Smooth muscle cell (in vitro differentiated cells): ENCODE data around the gene NUAK2. TPM values are rescaled to one million over a fixed set of nuclear protein-coding genes. Genes with fewer than 3 reads are reported as not detected.

ENCODE experiments used
- DNase-seq: peaks from one replicate; lab custom pipeline; 2025; ENCODE audit not compliant: unreplicated experiment; lab: John Stamatoyannopoulos, UW
- H2AFZ ChIP-seq: fragments of 200-600 bp; sonication (generic); 2 replicates; pipeline ENCODE4 v1.6.0; 2016; ENCODE audit warnings: antibody characterized with exemption, low read depth, mild to moderate bottlenecking
- H3F3A ChIP-seq: fragments of 200-600 bp; sonication (generic); 2 replicates; pipeline ENCODE4 v1.6.0; 2017; ENCODE audit warnings: antibody characterized with exemption, low read depth
- H3K27ac ChIP-seq: fragments of 200-600 bp; sonication (generic); 2 replicates; pipeline ENCODE4 v1.5.1; 2016; ENCODE audit warnings: low read depth, mild to moderate bottlenecking
- H3K27me3 ChIP-seq: fragments of 200-600 bp; sonication (generic); 2 replicates; pipeline ENCODE4 v1.6.1; 2016; ENCODE audit warnings: low read depth, mild to moderate bottlenecking
- H3K36me3 ChIP-seq: fragments of 200-600 bp; sonication (generic); 2 replicates; pipeline ENCODE4 v1.5.1; 2016; ENCODE audit warnings: low read depth
- H3K4me1 ChIP-seq: fragments of 200-600 bp; sonication (generic); 2 replicates; pipeline ENCODE4 v1.5.1; 2016; ENCODE audit warnings: low read depth
- H3K4me2 ChIP-seq: fragments of 200-600 bp; sonication (generic); 2 replicates; pipeline ENCODE4 v1.6.0; 2016; ENCODE audit warnings: mild to moderate bottlenecking
- H3K4me3 ChIP-seq: fragments of 200-600 bp; sonication (generic); 2 replicates; pipeline ENCODE4 v1.5.1; 2016; ENCODE audit warnings: mild to moderate bottlenecking
- H3K79me2 ChIP-seq: fragments of 200-600 bp; sonication (generic); 2 replicates; pipeline ENCODE4 v1.6.0; 2016; ENCODE audit warnings: low read depth, mild to moderate bottlenecking
- H3K9ac ChIP-seq: fragments of 200-600 bp; sonication (generic); 2 replicates; pipeline ENCODE4 v1.6.0; 2016; ENCODE audit warnings: low read depth
- H3K9me3 ChIP-seq: fragments of 200-600 bp; sonication (generic); replicated peaks from 2 replicates; pipeline ENCODE4 v1.5.1; 2016; ENCODE audit warnings: low read depth
- H4K20me1 ChIP-seq: fragments of 200-600 bp; sonication (generic); 2 replicates; pipeline ENCODE4 v1.6.0; 2016; ENCODE audit warnings: low read depth
- CTCF ChIP-seq: fragments of 200-600 bp; sonication (generic); IDR thresholded peaks from 2 replicates; pipeline ENCODE4 v1.5.1; 2017; ENCODE audit warnings: borderline replicate concordance, mild to moderate bottlenecking, antibody characterized with exemption; ENCODE audit not compliant: insufficient read depth, poor library complexity, severe bottlenecking
- WGBS: methylation state at CpG from one replicate; pipeline ENCODE4 v1.1.7; 2016; ENCODE audit warnings: low lambda C conversion rate; 5-methylcytosine and 5-hydroxymethylcytosine counted together
- polyA plus RNA-seq: library from polyadenylated mRNA; unstranded; fragments of >200 nt; fragmentation: Nextera tagmentation; extraction: Ambion mirVana; gene quantifications from 2 replicates; pipeline ENCODE4 v1.2.1, GENCODE V29; 2016
- total RNA-seq: library from RNA; depleted of rRNA; stranded (reverse); fragments of >200 nt; gene quantifications from 2 replicates; pipeline ENCODE4 v1.2.3, GENCODE V29; 2014

The NUAK2 gene
- total and polyA plus RNA-seq, 2 experiments from 2014 or later: 11.3 to 15.8 TPM

- H3K9ac ChIP-seq: no peak overlapping the region
- no peaks in the 10 kb centered on the region for H3K36me3 ChIP-seq
- no peaks in the 10 kb centered on the region for H3K27me3 ChIP-seq
- peak overlapping the region; percentile 8 for H3K4me2 ChIP-seq
- H3K4me1 ChIP-seq: peaks cover 71% of the 10 kb centered on the region
- no peak overlapping the region for H3K4me3 ChIP-seq
- H3K27ac ChIP-seq: peak overlapping the region; percentile 93
- H3F3A ChIP-seq: peaks cover 32% of the 10 kb centered on the region
- no peaks in the 10 kb centered on the region for H3K79me2 ChIP-seq
- WGBS: 72% methylated on average over 2 of the region's 2 CpGs
- DNase-seq: no peak
- no peak for TF ChIP-seq CTCF
- H3K9me3 ChIP-seq: no peaks in the 10 kb centered on the region
- no peak overlapping the region for H2AFZ ChIP-seq
- no peaks in the 10 kb centered on the region for H4K20me1 ChIP-seq
Measured at GRCh38 chr1:205296154-205296553, 25.4 kb downstream of the NUAK2 start.

- peaks cover 59% of the 10 kb centered on the region for H3K4me1 ChIP-seq
- no peaks in the 10 kb centered on the region for H3K9me3 ChIP-seq
- TF ChIP-seq CTCF: no peak
- peaks cover 27% of the 10 kb centered on the region for H3F3A ChIP-seq
- H2AFZ ChIP-seq: no peak overlapping the region
- peak overlapping the region; percentile 92 for H3K27ac ChIP-seq
- H3K4me2 ChIP-seq: peak overlapping the region; percentile 49
- DNase-seq: no peak
- no peak overlapping the region for H3K4me3 ChIP-seq
- no peaks in the 10 kb centered on the region for H3K27me3 ChIP-seq
- peak overlapping the region; percentile 41 for H3K9ac ChIP-seq
- H4K20me1 ChIP-seq: no peaks in the 10 kb centered on the region
- 33% methylated on average over 5 of the region's 5 CpGs for WGBS
- no peaks in the 10 kb centered on the region for H3K79me2 ChIP-seq
- H3K36me3 ChIP-seq: no peaks in the 10 kb centered on the region
Measured at GRCh38 chr1:205294934-205295333, 26.6 kb downstream of the NUAK2 start.

DNA sequence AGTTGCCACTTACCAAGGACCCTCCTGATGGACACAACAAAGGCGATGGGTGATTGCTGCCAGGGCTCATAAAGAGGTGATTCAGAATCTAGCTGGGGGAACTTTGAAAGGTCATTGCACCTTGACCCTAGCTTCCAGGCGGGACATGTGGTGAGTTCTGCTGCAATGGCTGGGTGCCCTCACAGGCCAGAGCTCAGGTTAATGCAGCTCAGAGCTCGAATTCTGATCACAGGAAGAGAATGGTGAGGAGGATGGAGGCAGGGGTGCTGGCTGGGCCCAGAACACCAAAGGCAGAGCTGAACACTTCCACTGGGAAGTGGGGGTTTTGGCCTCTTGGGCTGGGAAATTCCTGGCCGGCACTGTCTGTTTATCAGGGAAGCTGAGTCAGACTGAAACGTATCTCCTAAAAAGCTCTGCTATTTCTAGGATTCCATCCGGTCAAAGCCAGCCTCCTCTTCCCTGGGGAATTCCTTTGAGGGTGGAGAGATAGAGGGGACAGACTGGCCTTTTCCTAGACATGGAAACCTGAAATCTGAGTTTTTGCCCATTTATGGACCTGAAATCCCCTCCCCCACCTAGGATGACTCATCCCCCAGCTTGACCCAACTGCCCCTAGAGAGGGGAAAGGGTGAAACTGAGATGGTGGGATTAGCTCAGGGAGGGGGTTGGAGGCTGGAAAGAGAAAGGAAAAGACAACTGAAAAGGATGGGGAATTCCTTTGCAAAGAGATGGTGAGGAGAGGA is 27.2 kb downstream of the NUAK2 start:
- Histone ChIP-seq H3K36me3 (no peaks in the 10 kb centered on the region), H3K9me3 (no peaks in the 10 kb centered on the region), H3K4me1 (peaks cover 58% of the 10 kb centered on the region), H3K27me3 (no peaks in the 10 kb centered on the region), H3F3A (peaks cover 26% of the 10 kb centered on the region), H4K20me1 (no peaks in the 10 kb centered on the region), H3K4me3 (no peak overlapping the region), H3K79me2 (no peaks in the 10 kb centered on the region), H3K4me2 (peak overlapping the region; percentile 49), H3K9ac (peak overlapping the region; percentile 74), H3K27ac (peak overlapping the region; percentile 92), H2AFZ (no peak overlapping the region)
- DNase-seq: peak; percentile 53
- 15% methylated on average over 6 of the region's 6 CpGs for WGBS
- no peak for TF ChIP-seq CTCF
